Stimulated activated CD4-positive, alpha-beta T cell treated with anti-CD3 and anti-CD28 coated beads, Interleukin-4, amount 100 ng/mL, for 1 hour (primary cell): ENCODE data around the gene GPC1.

Experiments
- DNase-seq: peaks from one replicate; pipeline ENCODE4 v3.0.0-alpha.2; 2020

Gene GPC1

DNA sequence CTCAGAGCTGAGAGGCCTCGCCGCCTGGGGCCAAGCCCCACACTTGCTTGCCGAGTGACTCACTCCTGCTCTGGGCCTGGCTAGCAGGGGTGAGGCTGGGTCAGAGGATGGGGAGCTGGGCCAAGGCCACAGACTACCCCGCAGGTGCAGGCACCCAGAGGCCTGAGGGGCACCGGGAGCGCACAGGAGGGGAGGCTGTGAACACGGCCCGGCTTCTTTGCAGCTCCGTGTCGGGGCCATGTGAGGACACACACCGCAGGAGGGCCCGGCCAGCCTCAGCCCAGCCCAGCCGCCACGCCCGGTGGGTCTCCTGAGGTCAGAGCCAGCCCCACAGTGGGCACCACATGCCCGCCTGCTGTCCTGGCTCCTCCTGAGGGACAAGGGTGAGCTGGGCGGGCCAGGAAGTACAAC is 8.4 kb downstream of the GPC1 start:
- DNase-seq: no peak

DNA sequence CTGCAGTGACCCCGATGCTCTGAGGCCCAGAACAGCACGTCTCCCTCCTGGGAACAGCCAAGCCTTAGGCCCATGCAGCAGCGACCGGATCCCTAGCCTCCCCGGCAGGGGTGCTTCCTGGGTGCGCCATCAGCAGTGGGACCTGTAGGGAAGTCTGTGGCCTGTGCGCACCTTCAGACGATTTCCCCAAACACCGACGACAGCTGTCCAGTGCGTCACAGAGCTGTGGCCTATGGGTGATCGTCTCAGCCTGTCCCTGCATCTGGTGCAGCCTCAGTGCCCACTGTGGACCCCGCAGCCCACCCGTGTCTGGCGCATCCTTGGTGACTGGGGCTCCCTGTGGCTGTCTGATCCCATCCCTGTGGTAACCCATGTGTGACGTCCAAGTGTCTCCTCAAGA is 9.0 kb downstream of the GPC1 start:
- DNase-seq: no peak

DNA sequence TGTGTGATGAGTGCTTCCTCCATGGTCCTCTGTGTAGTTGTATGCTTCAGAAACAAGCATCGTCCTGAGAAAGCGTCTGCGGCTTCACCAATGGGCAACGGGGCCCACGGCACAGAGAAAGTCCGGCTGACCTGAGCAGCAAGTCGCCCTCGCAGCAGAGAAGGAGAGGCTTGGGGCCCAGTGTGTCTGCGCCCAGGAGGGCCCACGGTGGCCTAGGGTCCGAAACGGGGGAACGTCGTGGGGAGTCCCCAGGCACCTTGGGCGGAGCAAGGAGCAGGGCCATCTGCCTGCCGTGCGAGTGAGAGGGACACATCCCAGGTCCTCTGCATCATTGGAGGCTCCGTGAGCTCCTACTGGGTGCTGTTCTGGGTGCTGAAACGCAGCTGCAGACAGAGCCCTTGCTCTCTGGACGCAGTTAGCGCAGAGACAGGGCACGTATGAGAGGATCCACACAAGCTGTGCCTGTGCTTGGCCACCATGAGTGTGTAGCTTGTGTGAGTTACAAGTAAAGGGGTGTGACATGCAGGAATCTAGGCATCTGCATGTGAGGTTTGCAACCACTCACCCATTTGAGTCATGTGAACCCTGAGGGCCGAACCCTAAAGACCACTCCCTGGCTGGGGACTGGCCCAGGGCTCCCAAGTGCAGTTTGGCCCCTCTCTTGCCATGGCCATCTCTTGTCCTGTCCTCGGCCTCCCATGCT is 10.6 kb downstream of the GPC1 start:
- no peak for DNase-seq

DNA sequence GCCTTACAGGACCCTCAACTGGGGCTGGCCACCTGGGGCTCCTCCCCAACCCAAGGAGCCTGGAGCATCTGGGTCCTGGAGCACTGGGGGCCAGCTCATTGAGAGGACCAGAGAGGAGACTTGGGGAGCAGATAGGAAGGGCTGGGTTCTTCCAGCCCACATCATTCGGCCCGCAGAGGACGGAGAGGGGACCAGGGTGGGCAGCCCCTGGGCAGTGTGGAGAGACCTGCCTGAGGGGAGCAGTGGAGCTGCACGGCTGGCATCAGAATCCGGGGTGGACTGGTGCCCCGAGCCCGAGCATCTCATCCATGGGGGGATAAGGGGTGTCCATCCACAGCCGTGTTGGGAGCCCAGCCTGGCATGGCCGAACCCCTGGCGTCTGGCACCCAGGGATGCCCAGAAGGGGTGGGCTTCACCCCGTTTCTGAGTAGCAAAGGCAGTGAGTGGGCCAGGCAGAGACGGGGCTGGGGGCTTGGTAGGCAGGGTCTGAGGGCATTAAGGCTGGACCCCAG is 11.3 kb downstream of the GPC1 start:
- DNase-seq: no peak

DNA sequence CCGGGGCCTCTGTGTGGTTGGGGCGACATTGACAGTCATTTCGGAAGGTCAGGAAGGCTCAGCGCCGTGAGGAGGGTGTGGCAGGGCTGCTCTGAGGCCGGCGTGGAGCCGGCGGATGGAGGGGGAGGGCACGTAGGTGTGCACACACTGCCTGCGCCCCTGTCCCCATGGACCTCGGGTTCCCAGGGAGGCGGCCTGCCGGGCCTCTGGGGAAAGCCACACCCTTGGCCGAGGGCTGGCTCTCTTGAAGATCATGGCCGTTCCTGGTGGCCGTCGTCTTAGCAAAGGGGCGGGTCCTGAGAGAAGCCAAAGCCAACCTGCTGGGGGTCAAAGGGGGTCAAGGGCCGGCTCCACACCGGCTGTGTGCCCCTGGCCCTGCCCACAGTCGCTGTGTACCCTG is 11.9 kb downstream of the GPC1 start:
- DNase-seq: no peak

DNA sequence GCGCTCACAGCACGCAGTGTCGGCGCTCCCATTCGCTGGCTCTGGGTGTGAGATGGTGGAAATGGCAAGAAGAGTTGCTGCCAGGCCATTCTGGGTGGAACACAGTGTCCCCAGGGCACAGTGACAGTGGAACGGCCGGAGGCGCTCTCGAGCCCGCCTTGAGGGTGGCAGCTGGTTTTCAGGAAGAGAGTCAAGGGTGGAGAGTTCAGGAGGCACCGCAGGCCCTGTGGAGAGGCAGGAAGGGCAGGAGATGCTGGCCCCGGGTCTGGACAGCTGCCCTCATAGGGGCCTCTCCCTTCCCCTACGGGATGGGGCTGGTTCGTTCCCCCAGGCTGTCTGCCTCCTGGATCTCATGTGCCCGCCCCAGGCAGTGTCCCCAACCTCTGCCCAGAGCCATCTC is 12.5 kb downstream of the GPC1 start:
- no peak for DNase-seq

DNA sequence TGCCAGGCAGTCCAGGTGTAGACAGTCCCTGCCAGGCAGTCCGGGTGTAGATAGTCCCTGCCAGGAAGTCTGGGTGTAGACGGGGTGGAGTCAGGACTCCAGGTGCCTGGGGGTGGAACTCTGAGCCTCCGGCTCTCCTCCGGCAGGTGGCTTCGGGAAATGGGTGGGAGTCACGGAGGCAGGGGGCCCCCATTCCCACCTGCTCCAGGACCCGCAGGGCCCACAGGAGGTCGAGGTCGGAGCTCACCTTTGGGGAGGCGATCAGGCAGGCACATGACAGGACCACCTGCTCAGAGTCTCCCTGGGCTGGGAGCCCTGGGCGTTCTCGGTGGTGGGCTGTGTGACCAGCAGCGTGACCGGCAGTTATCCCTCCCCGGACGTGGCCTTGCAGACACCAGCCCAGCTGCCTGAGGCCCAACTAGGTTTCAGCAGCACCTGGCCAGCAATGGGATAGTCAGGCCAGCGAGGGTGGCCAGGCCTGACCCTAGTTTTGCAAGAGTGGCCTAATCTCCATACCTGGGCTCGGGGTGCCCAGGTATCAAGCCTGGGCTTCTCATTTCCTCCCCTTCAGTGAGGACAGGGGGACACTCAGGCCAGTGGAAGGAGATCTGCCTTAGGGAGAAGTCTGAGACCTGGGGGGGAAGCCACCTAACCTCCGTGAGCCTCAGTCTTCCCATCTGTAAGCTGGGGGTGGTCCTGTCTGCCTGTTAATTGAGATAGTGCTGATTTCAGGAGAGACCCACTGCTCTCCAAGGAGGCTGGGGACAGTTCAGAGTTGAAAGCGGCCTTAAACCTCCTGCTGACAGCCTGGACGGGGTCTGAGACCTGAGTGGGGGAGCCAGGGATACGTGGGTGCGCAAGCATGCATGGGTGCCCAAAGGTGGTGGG is 13.2 kb downstream of the GPC1 start:
- no peak for DNase-seq

DNA sequence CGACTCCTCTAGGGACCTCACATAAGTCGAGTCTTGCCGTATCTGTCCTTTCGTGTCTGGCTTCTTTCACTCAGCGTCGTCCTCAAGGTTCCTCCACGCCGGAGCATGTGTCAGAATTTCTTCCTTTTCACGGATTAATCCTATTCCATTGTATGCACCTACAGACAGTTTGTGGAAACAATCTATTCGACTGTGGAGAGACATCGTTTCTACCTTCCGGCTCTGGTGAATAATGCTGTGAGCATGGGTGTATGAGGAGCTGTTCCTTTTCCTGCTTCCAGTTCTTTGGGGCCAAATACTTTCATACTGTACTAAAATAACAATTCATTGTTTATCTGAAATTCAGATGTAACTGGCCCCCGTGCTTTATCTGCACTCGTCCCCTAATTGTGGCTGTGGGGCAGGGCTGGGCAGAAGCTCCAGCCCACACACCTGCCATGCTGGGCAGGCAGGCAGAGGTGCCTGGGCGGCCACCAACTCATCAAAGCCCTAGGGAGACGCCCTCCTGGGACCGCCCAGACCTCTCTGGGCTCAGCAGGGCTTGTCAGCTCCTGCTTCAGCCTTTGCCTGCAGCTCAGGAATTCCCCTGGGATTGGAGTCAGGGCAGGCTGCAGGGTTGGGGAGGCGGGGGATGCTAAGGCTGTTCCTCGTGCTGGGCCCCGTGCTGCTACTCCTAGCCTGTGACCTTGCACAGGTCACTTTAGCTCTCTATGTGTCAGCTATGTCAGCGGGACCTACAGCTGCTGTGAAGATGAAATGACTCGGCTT is 14.5 kb downstream of the GPC1 start:
- no peak for DNase-seq

DNA sequence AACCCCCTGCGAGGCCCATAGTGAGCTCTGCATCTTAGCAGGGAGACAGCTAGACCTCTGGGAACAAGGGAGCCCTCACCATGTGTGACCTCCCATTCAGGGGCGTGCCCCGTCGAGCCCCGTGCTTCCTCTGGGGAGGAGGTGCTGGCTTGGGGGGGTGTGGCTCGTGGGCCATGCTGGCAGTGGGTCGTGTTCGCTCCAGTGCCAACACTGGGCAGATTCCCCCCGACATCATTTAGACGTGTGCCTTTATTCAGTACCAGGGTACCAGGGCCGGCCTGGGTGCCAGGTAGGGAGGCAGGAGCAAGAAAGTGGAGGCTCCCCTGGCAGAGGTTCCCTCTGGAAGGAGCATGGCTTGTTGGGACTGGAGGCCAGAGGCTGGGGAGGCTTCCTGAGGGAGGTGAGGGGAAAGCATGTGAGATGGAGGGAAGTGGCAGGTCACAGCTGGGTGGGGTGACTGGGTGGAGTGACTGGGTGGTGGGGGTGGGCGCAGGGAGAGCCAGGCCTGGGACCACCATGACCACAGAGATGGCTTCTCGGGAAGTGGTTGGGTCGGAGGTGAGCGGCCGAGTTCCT is 15.2 kb downstream of the GPC1 start:
- DNase-seq: no peak

DNA sequence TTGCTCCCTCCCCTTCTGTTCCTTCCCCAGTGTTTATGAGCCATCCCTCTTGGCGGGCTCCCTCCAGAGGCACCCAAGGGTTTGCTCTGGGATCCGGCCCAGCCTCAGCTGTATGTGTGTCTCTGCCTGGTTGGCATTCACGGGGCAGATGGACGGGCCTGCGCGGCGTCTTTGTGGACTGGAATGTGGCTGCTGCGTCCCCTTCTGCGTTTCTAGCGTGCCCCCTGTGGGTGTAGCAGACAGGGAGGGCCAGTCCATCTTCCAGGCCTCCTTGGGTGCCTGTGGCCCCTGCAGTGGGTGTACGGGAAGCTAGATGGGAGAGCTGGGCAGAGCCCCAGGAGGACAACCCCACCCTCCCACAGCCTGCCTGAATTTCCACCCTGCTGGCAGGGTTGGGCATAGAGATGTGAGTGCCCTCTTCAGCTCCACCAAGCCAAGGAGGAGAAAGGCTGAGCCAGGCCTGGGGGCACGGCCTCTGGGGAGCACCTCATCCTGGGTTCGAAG is 15.7 kb downstream of the GPC1 start:
- DNase-seq: no peak

DNA sequence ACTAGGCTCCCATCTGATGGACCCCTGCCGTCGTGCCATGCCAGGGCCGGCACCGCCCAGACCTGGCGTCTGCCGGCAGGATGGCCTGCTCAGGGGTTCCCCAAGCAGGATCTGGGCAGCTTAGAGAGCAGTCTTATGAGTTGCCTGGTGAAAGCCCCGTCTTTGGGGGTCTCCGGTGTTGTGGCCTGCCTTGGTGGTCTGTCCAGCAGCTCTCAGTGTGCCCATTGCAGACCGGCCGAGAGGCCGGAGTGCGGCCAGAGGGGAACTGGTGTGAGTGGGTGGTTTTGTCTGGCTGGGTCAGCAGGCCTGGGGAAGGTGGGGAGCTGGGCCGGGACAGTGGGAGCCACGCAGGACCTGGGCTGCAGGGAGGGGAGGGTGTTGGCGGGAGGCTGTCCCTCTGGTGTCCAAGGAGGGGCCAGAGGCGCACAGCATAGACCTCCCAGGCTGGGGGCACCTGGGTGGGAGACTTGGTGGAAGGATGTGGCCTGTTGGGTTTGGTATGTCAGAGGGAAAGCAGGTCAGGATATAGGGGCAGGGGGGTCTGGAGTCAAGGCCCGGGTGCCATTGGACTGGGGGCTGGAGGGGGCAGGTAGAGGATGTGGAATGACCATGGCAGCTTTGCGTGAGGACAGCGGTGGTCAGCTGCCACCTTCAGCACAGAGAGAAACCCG is 16.5 kb downstream of the GPC1 start:
- DNase-seq: no peak

DNA sequence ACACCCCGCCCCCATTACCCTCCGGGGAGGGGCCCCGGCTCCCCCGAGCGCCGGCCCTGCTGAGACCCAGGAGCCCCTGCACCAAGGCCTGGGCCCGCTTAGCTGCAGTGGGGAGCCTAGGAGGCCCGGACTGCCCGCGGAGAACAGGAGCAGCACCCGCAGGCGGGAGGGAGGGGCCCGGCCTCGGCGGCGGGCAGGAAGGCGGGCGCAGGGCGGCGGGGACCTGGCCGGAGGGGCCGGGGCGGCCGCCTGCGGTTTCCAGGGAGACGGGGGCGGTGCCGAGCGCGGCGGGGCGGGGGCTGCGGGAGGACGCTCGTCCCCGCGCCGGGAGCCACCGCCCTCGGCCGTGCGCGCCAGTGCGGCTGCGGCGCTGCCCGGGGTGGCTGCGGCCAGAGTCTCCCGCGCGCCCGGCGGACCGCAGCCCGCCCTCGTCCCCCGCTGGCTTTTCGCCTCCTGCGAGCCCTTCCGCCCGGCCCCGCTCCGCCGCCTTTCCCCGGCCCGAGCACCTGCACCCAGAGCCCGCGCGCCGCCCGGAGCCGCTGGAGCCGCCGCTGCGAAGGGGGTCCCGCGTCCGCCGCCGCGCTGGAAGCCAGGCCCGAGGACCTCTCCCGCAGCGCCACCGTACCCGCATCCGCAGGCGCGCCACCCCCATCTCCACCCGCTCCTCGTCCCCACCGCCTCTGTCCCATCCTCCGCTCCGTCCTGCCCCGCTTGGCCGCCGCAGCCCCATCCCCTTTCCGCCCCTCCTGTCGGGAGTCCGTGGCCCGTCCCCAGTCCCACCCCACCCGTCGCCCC is 17.2 kb downstream of the GPC1 start:
- no peak for DNase-seq

DNA sequence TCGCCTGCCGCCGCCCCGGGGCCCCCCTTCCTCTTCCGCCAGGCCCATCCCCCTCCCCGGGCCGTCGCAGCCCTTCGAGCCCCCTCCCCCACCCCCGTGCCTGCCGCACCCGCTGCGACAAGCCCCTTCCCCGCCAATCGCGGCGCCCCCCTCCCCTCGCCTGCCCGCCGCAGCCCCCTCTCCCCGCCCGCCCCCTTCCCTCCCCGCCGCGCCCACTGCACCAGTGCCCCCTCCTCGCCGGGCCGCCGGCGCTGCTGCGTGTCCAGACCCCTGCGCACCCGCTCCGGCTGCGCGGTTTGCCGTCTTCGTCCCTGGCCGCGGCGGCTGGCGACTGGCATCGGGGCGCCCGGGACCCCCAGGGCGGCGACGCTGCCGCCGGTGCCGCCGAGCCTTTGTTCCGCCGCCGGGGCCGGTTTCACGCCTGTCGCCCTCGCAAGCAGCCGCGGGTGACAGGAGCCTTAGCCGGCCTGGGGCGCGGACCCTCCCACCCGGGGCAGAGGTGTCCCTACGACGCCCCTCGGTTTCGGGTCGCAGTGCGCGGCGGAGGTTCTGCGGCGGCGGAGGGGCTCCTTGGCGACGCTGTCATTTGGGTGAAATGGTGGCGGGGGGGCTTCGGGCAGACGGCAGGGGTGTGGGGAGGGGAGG is 18.1 kb downstream of the GPC1 start:
- no peak for DNase-seq

DNA sequence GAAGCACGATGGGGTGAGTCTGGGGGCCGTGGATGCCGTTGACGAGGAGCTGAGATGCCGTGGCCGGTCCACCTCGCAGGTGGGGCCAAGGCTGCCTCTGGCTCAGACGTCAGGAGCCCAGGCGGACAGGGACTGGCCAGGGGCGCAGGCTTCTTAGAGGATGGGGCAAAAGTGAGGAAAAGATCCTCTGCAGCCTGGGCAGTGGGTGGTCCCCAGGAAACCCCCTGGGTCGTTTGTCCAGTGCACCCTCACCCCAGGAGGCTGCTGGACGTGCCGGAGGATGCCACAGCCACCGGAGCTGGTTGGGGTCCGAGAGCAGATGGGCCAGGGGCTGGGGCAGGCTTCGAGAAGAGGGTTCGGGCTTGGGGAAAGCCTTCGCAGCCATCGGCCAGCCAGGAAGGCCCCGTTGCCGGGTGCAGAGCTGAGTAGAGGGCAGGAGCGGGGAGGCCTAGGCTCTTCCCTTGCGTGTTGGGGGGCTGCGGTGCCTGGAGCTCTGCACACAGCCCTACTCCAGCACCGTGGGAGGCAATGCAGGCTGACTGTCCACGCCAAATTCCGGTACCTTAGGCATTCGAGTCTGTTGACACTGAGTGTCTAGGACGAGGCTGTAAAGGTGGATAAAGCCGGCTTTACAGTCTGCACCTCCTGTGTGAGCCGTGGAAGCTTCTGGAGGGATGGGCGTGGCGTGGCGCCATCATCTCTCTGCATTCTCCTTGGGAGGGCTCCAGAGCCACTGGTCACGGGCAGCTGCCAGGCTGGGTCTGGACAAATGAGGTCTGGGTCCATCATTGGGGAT is 18.8 kb downstream of the GPC1 start:
- no peak for DNase-seq

DNA sequence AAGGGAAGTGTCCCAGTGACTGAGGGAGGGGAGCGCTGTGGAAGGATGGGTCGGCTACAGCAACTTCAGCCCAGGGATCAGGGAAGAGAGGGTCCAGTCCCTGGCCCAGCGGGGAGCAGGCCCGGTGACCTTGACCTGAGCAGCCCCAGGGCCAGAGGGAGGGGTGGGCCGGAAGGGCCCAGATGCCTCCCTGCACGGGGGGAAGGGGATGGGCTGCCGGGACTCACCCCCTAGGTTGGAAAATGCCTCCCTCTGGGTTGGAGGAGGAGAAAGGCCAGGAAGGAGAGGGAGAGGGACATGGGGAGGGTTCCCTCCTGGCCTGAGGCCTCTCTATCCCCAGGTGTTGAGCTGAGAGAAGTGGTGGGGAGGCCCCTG is 19.8 kb downstream of the GPC1 start:
- DNase-seq: no peak

DNA sequence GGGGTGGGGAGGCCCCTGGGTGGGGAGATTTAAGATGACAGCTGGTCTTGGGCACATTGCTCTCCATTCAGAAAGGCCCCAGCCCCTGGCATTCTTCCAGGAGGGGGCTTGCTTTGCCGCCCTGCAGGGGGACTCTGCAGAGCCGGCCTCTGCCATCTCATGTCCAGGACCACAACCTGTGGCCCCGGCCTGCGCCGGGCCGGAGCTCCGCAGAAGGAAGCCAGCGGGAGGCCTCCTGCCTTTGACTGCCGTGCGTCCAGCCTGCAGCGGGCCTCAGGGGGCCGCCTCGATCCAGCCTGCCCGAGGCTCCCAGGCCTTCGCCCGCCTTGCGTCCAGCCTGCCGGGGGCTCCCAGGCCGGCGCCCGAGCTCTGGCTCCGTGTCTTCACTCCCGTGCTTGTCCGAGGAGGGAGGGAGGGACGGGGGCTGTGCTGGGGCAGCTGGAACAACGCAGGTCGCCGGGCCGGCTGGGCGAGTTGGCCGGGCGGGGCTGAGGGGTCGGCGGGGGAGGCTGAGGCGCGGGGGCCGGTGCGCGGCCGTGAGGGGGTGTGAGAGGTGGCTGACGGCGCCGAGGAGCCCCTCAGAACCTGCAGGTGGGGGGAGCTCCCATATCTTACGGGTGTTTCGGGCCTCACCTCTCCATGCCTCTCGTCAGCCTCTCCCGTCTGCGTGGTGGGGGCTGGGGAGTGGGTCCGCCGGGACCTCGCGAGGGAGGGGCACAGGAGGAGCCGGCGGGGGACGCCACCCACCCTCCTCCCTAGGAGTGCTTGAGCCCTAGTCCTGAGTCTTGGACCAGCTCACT is 20.4 kb downstream of the GPC1 start:
- DNase-seq: no peak

DNA sequence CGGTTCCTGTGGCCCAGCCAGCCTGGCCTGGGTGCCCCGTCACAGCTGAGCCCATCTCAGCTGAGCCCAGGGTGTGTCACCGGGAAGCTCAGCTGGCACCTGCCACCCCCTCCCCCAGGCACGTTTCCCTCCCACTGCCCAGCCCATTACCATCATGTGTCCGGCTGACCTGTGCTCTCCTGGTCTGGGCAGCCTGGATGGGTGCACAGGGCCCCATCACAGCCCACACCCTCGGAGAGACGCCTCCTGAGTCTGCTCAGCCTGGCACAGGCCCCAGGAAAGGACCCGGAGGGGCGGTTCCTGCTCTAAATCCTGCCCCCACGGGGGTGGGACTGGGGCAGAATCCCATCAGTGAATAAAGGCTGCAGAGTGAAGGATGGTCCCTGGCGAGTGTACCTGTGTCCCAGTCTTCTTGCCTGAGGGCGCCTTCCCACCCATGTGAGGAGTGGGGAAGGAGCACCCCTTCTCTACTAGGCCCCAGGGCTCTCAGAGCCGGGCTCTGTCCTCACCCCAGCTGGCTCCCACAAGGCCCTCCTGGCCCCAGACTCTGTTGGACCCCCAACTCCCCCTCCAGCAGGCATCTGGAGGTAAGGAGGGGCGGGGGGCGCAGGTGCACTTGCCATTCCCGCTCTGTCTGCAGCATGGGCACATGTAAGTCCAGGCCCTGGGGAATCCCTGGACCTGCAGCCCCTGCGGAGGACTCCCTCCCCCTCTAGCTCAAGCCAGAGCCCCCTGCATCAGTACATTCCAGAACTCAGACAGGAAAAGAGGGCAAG is 21.2 kb downstream of the GPC1 start:
- DNase-seq: no peak
